ENCODE data around the gene FAM13A.

GRCh38 chr4:88722828-88723227 lies 334.2 kb downstream of the FAM13A start:
- no peak for TF ChIP-seq ZFX (IDR thresholded peaks at IDR 0.05; ENCODE audit: borderline replicate concordance)
- TF ChIP-seq CTCF (IDR thresholded peaks at IDR 0.05) = no peak
